Activated CD8-positive, alpha-beta T cell treated with anti-CD3 and anti-CD28 coated beads for 36 hours (primary cell): ENCODE data around the gene PTPN2. TPM values are rescaled to one million over a fixed set of nuclear protein-coding genes. Genes with fewer than 3 reads are reported as not detected.

Experiments
- ATAC-seq: fragments of 200-7000 bp; cut with Tn5 transposase; one replicate; pipeline ENCODE4 v1.10.0; 2021; ENCODE audit warnings: mild to moderate bottlenecking, moderate library complexity
- CTCF ChIA-PET: fragments of 350-600 bp; sonication (Branson Sonifier 250); formaldehyde crosslinking; loops from one replicate; lab custom pipeline; 2021; ENCODE audit warnings: antibody characterized with exemption; lab: Charles Lee
- POLR2A ChIA-PET: fragments of 350-600 bp; sonication (Branson Sonifier 250); formaldehyde crosslinking; loops from one replicate; lab custom pipeline; 2021; ENCODE audit warnings: antibody characterized with exemption; lab: Charles Lee
- DNase-seq: peaks from one replicate; pipeline ENCODE4 v3.0.0-alpha.2; 2020
- H3K27ac Mint-ChIP-seq: one replicate; pipeline ENCODE4 v1.8.0; 2021; ENCODE audit warnings: mild to moderate bottlenecking, mixed read lengths
- H3K27me3 Mint-ChIP-seq: one replicate; pipeline ENCODE4 v1.8.0; 2021; ENCODE audit warnings: mixed read lengths
- H3K36me3 Mint-ChIP-seq: one replicate; pipeline ENCODE4 v1.8.0; 2021; ENCODE audit warnings: low read depth, mixed read lengths
- H3K4me1 Mint-ChIP-seq: one replicate; pipeline ENCODE4 v1.8.0; 2021; ENCODE audit warnings: low read depth, mixed read lengths
- H3K4me3 Mint-ChIP-seq: one replicate; pipeline ENCODE4 v1.8.0; 2021; ENCODE audit warnings: mild to moderate bottlenecking, moderate library complexity, mixed read lengths
- H3K9me3 Mint-ChIP-seq: one replicate; pipeline ENCODE4 v1.8.0; 2021; ENCODE audit warnings: mixed read lengths
- CTCF ChIP-seq: fragments of 200-600 bp; IDR thresholded peaks from one replicate; pipeline ENCODE4 v1.8.0; 2022; ENCODE audit warnings: antibody characterized with exemption, mild to moderate bottlenecking
- intact Hi-C: fragments of 100-400 bp; cut with micrococcal nuclease; formaldehyde crosslinking; loops from one replicate; pipeline ENCODE4 v1.10.0; 2022
- total RNA-seq, 2 experiments: library from RNA; stranded (reverse); gene quantifications; one replicate each; pipeline ENCODE4 v1.2.3, GENCODE V29; 2021

Gene PTPN2
- total RNA-seq, 2 experiments from 2014 or later = 50.8 to 55.8 TPM

DNA sequence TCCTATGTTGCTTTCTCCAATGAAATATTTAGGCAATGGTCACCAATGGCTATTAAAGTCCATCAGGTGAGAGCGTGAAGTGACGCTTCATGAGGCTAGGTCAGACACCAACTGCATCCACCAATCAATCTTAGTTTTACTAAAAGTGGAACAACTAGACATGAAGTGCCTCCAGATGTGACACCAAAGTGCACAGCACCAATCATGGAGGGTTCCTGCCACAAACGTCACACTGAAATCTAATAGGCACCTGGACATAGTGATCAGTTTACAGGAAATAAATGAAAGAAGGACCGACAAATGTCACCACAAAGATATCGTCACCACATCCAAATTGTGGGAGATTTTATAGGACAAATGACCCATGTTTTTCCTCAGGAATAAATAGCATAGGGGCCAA is 110.7 kb downstream of the PTPN2 start:
- Mint-ChIP-seq H3K36me3 (peaks cover 3% of the 10 kb centered on the region), H3K9me3 (peaks cover 4% of the 10 kb centered on the region), H3K4me3 (no peak overlapping the region), H3K27ac (no peak overlapping the region), H3K27me3 (no peaks in the 10 kb centered on the region), H3K4me1 (peaks cover 18% of the 10 kb centered on the region)
- ChIA-PET CTCF (no interaction called here), POLR2A (no interaction called here)
- DNase-seq = no peak
- intact Hi-C loops = no loop called here
- no peak for ATAC-seq
- no peak for TF ChIP-seq CTCF

GRCh38 chr18:12772111-12772510 is 111.9 kb downstream of the PTPN2 start:
- Mint-ChIP-seq H3K27me3 (no peaks in the 10 kb centered on the region), H3K27ac (no peak overlapping the region), H3K36me3 (peaks cover 3% of the 10 kb centered on the region), H3K9me3 (peaks cover 4% of the 10 kb centered on the region), H3K4me3 (no peak overlapping the region), H3K4me1 (peaks cover 18% of the 10 kb centered on the region)
- intact Hi-C loops = no loop called here
- ATAC-seq = no peak
- POLR2A ChIA-PET = no interaction called here
- no peak for TF ChIP-seq CTCF
- CTCF ChIA-PET = no interaction called here
- DNase-seq = no peak

DNA sequence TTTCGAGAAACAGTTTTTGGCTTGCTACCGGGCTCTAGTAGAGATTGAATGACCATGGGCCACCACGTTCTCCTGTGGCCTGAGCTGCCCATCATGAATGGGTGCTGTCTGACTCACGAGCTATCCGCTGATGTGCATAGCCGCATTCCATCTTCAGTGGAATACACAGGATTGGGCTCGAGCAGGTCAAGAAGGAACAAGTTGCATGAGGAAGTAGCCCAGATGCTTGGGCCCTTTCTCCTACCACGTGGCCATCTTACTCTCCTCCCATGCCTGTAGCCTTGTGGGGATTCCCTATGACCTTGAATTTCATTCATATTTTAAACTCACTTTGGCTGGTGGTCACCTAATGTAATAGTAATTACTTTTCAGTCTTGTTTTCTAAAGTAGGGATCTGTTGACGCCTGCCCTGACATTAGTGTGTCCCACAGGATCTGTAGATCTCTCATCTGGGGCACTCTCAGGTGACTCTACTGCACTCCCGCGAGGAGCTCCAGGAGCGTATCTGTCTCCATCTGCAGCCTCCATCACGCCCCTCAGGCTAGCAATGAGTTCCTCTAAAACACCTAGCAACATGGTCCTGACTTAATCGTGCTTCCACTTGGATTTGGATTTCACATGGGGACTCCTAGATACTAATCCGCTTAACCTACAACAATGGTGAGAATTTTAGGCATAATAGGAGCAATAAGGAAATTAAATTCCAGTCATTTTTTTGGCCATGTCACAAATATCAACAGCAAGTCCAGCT is 113.4 kb downstream of the PTPN2 start:
- Mint-ChIP-seq H3K27ac (no peak overlapping the region), H3K4me3 (no peak overlapping the region), H3K36me3 (no peaks in the 10 kb centered on the region), H3K4me1 (peaks cover 13% of the 10 kb centered on the region), H3K27me3 (no peaks in the 10 kb centered on the region), H3K9me3 (no peaks in the 10 kb centered on the region)
- DNase-seq (no peak), ATAC-seq (no peak)
- ChIA-PET CTCF (interaction anchor here (1.2 to 2.4 kb wide), 2 partner anchors 37 to 44 kb away, joined by 3 to 11 read pairs; no protein-coding TSS in a partner anchor), POLR2A (interaction anchor here (0.6 kb wide), 1 partner anchor 9 kb away, joined by 3 read pairs; no protein-coding TSS in a partner anchor)
- no peak for TF ChIP-seq CTCF
- intact Hi-C loops = no loop called here

DNA sequence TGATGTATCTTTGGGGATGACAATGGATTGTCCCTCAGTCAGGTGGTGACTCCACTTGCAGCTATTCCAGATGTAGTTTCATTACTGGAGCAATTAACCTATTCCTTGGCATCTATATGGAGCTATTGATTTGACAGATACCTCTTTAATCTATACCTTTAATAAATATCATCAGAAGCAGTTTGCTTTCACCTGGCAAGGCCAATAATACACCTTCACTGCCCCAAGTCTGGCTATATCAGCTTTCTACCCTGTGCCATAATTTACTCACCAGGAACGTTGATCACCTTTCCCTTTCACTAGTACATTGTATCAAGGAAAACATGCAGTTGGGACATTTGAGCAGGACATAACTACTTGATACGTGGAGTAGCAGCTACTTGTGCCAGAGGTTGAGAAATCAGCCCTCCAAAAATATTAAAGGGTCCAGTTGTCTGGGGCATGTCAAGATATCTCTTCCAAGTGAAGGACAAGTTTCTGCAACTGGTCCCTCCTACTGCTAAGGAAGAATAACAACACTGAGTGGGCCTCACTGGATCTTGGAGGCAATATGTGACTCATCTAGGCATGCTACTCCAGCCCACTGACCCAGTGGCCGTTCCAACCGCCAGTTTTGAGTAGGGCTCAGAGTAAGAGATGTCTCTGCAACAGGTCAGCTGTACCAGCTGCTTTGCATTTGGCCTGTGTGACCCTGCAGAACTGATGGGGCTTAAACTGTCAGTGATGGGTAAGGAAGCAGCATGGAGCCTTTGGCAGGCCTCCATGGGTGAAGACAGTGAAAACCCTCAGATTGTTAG is 114.2 kb downstream of the PTPN2 start:
- Mint-ChIP-seq H3K36me3 (no peaks in the 10 kb centered on the region), H3K9me3 (no peaks in the 10 kb centered on the region), H3K4me3 (no peak overlapping the region), H3K4me1 (peaks cover 11% of the 10 kb centered on the region), H3K27ac (no peak overlapping the region), H3K27me3 (no peaks in the 10 kb centered on the region)
- intact Hi-C loops = no loop called here
- ChIA-PET CTCF (interaction anchor here (1.3 to 2.4 kb wide), 2 partner anchors 43 to 124 kb away, joined by 4 to 11 read pairs; no protein-coding TSS in a partner anchor), POLR2A (interaction anchor here (0.6 kb wide), 1 partner anchor 8 kb away, joined by 3 read pairs; no protein-coding TSS in a partner anchor)
- TF ChIP-seq CTCF = no peak
- ATAC-seq (no peak), DNase-seq (no peak)
